Endothelial cell of umbilical vein (primary cell): Measurements from ENCODE around the gene ZPLD1. TPM values are rescaled to one million over a fixed set of nuclear protein-coding genes. Genes with fewer than 3 reads are reported as not detected.

Experiments used
- BruUV-seq: library from RNA; stranded (reverse); fragments of 400-500 nt; replicated peaks from 2 replicates; lab custom pipeline; 2021; lab: Mats Ljungman, UMichigan
- CTCF ChIA-PET: fragments of 300-600, 350-600 bp; sonication (Branson Sonifier 250); formaldehyde crosslinking; loops from one replicate; lab custom pipeline; 2021; ENCODE audit warnings: antibody characterized with exemption, inconsistent platforms; lab: Charles Lee
- POLR2A ChIA-PET: fragments of 300-600, 350-600 bp; sonication (Branson Sonifier 250); formaldehyde crosslinking; loops from one replicate; lab custom pipeline; 2021; ENCODE audit warnings: antibody characterized with exemption, inconsistent platforms; lab: Charles Lee
- DNase-seq: peaks from one replicate; pipeline ENCODE4 v3.0.0-alpha.2; 2011; ENCODE audit warnings: low read depth, low spot score
- FAIRE-seq: peaks from 2 replicates; lab custom pipeline; 2011; peaks lifted over from hg19 to GRCh38; lab: Jason Lieb, UNC
- H2AFZ ChIP-seq: 2 replicates; pipeline ENCODE4 v1.6.0; 2012; ENCODE audit warnings: low read depth, low read length, control low read depth, inconsistent platforms
- H3K27ac ChIP-seq: 2 replicates; pipeline ENCODE4 v1.5.1; 2011; ENCODE audit warnings: low read depth, mild to moderate bottlenecking, control low read depth, low read length, moderate library complexity; ENCODE audit not compliant: insufficient read depth
- H3K27me3 ChIP-seq, 2 experiments: 2 replicates each; pipeline versions ENCODE4 v1.6.0 to v1.6.1; 2011; ENCODE audit warnings: low read length in 2 of 2, mixed read lengths in 1 of 2; ENCODE audit not compliant: control insufficient read depth in 2 of 2, insufficient read depth in 2 of 2
- H3K36me3 ChIP-seq, 2 experiments: 2 replicates in 1 of 2; 3 replicates in 1 of 2; pipeline ENCODE4 v1.5.1; 2011; ENCODE audit warnings: low read length in 2 of 2, mild to moderate bottlenecking in 1 of 2, moderate library complexity in 1 of 2; ENCODE audit not compliant: control insufficient read depth in 2 of 2, insufficient read depth in 2 of 2; ENCODE audit errors: extremely low read depth in 1 of 2
- H3K4me1 ChIP-seq: 3 replicates; pipeline ENCODE4 v1.5.1; 2011; ENCODE audit warnings: mild to moderate bottlenecking, low read length; ENCODE audit not compliant: control insufficient read depth, insufficient read depth; ENCODE audit errors: extremely low read depth
- H3K4me2 ChIP-seq: 2 replicates; pipeline ENCODE4 v1.6.1; 2011; ENCODE audit warnings: low read length, control low read depth, mixed read lengths; ENCODE audit not compliant: insufficient read depth
- H3K4me3 ChIP-seq, 3 experiments: fragments of 200-600 bp in 1 of 3; sonication (generic), shearing (Covaris generic) in 1 of 3; replicated peaks in 1 of 3; 2 replicates each; pipeline ENCODE4 v1.5.1; 2011 to 2016; ENCODE audit warnings: control low read depth in 3 of 3, low read length in 3 of 3, mild to moderate bottlenecking in 2 of 3, inconsistent platforms in 1 of 3, low read depth in 1 of 3, moderate library complexity in 1 of 3; ENCODE audit not compliant: insufficient read depth in 1 of 3
- H3K79me2 ChIP-seq: 2 replicates; pipeline ENCODE4 v1.6.0; 2012; ENCODE audit warnings: low read length, inconsistent platforms; ENCODE audit not compliant: control insufficient read depth, insufficient read depth
- H3K9ac ChIP-seq: replicated peaks from 2 replicates; pipeline ENCODE3; 2011; ENCODE audit warnings: low read length, control low read depth; ENCODE audit not compliant: insufficient read depth; ENCODE audit errors: extremely low read depth
- H3K9me1 ChIP-seq: replicated peaks from 3 replicates; pipeline ENCODE4 v1.6.0; 2011; ENCODE audit warnings: mild to moderate bottlenecking, low read length; ENCODE audit not compliant: control insufficient read depth, insufficient read depth; ENCODE audit errors: extremely low read depth
- H3K9me3 ChIP-seq: replicated peaks from 2 replicates; pipeline ENCODE4 v1.5.1; 2012; ENCODE audit warnings: low read length, inconsistent platforms; ENCODE audit not compliant: control insufficient read depth, insufficient read depth
- H4K20me1 ChIP-seq: replicated peaks from 2 replicates; pipeline ENCODE3; 2011; ENCODE audit warnings: mild to moderate bottlenecking, low read length; ENCODE audit not compliant: control insufficient read depth, insufficient read depth; ENCODE audit errors: extremely low read depth
- EZH2 ChIP-seq: IDR thresholded peaks from 2 replicates; pipeline ENCODE4 v1.6.1; 2012; ENCODE audit warnings: borderline replicate concordance, low read depth, mild to moderate bottlenecking, moderate library complexity, low read length, inconsistent platforms; ENCODE audit not compliant: severe bottlenecking
- FOS ChIP-seq: IDR thresholded peaks from 2 replicates; pipeline ENCODE4 v1.6.1; 2011; ENCODE audit warnings: mild to moderate bottlenecking, low read length, moderate library complexity, borderline replicate concordance; ENCODE audit not compliant: insufficient read depth
- GATA2 ChIP-seq: IDR thresholded peaks from 2 replicates; pipeline ENCODE4 v1.7.0; 2011; ENCODE audit warnings: low read depth, mild to moderate bottlenecking, moderate library complexity, mixed read lengths, low read length; ENCODE audit not compliant: insufficient read length, insufficient read depth
- JUN ChIP-seq: IDR thresholded peaks from 2 replicates; pipeline ENCODE4 v1.6.1; 2011; ENCODE audit warnings: borderline replicate concordance, low read depth; ENCODE audit not compliant: insufficient read length, insufficient read depth
- MYC ChIP-seq: IDR thresholded peaks from one replicate; pipeline ENCODE4 v1.6.1; 2011; ENCODE audit warnings: mild to moderate bottlenecking, low read depth, low read length
- POLR2A ChIP-seq: IDR thresholded peaks from 2 replicates; pipeline ENCODE4 v1.6.1; 2012; ENCODE audit warnings: low read depth, mild to moderate bottlenecking, control low read depth, low read length
- POLR2AphosphoS5 ChIP-seq: IDR thresholded peaks from 2 replicates; pipeline ENCODE4 v1.6.1; 2012; ENCODE audit warnings: low read depth, mild to moderate bottlenecking, control low read depth, low read length, moderate library complexity; ENCODE audit not compliant: insufficient read depth
- dilution Hi-C: fragments of 300-500 bp; cut with MboI; formaldehyde crosslinking; loops from one replicate; pipeline ENCODE4 v1.15.0; 2019; ENCODE audit warnings: low sequenced_read_pairs; ENCODE audit not compliant: extremely low pct_ligation_motif_present
- intact Hi-C: fragments of 100-400 bp; cut with micrococcal nuclease; formaldehyde crosslinking; loops from one replicate; pipeline ENCODE4 v1.10.0; 2022
- polyA plus RNA-seq, 4 experiments: library from polyadenylated mRNA; depleted of rRNA in 3 of 4; stranded (reverse) in 3 of 4; unstranded in 1 of 4; fragments of >200 nt; gene quantifications; 2 replicates each; pipeline versions ENCODE4 v1.2.1 to v1.2.3, GENCODE V29; 2011 to 2012; ENCODE audit warnings: missing spikeins in 1 of 4
- total RNA-seq: library from RNA; stranded (reverse); gene quantifications from 2 replicates; pipeline ENCODE4 v1.2.3, GENCODE V29; 2021
- TF ChIP-seq, protein P1 (sequence below), 2 donors: IDR thresholded peaks; 1 replicate in 1 of 2; 2 replicates in 1 of 2; pipeline ENCODE4 v1.5.1; 2011; ENCODE audit warnings: low read length in 2 of 2, mild to moderate bottlenecking in 2 of 2, moderate library complexity in 2 of 2, control low read depth in 1 of 2, inconsistent platforms in 1 of 2, low read depth in 1 of 2; ENCODE audit not compliant: insufficient read depth in 1 of 2; ENCODE audit errors: extremely low read depth in 1 of 2
- TF ChIP-seq, protein P2 (sequence below): IDR thresholded peaks from 2 replicates; pipeline ENCODE4 v1.6.1; 2011; ENCODE audit not compliant: insufficient read depth, insufficient read length

ZPLD1 gene
- total and polyA plus RNA-seq, 2 donors (not counting 3 experiments of a cell fraction or from before 2014, with no cell fraction given), result not detected

DNA sequence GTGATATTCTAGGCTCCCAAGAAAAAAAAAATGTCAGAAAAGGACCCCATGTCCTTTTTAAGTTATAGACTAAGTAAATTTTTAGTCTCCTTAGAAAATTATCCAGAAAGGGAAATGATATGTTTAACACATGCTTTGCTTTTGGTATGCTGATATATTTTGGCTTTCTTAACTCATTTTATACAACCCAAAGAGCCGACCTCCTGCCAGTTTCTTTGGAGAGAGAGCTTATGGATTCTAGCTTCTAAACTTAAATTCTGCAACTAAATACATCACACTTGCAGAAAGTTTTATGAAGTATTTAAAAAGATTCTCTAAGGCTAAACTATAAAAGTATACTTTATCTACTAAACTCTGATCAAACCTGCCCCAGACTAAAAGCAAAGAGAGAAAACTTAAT, 43.9 kb upstream of the ZPLD1 start:
- dilution Hi-C loops (no loop called here), intact Hi-C loops (no loop called here)
- ChIA-PET POLR2A (no interaction called here), CTCF (no interaction called here)
- no TSS peak for BruUV-seq
- Histone ChIP-seq H4K20me1 (no peaks in the 10 kb centered on the region), H3K79me2 (no peaks in the 10 kb centered on the region), H3K9ac (no peak overlapping the region), H3K9me3 (no peaks in the 10 kb centered on the region), H2AFZ (no peak overlapping the region), H3K4me2 (no peak overlapping the region), H3K27ac (no peak overlapping the region), H3K9me1 (no peaks in the 10 kb centered on the region), H3K27me3 (peaks cover 3 to 8% of the 10 kb centered on the region in 2 experiments), H3K36me3 (no peaks in the 10 kb centered on the region), H3K4me1 (no peaks in the 10 kb centered on the region), H3K4me3 (no peak overlapping the region)
- FAIRE-seq (no peak), DNase-seq (no peak)
- TF ChIP-seq, protein P1, sequence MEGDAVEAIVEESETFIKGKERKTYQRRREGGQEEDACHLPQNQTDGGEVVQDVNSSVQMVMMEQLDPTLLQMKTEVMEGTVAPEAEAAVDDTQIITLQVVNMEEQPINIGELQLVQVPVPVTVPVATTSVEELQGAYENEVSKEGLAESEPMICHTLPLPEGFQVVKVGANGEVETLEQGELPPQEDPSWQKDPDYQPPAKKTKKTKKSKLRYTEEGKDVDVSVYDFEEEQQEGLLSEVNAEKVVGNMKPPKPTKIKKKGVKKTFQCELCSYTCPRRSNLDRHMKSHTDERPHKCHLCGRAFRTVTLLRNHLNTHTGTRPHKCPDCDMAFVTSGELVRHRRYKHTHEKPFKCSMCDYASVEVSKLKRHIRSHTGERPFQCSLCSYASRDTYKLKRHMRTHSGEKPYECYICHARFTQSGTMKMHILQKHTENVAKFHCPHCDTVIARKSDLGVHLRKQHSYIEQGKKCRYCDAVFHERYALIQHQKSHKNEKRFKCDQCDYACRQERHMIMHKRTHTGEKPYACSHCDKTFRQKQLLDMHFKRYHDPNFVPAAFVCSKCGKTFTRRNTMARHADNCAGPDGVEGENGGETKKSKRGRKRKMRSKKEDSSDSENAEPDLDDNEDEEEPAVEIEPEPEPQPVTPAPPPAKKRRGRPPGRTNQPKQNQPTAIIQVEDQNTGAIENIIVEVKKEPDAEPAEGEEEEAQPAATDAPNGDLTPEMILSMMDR (IDR thresholded peaks at IDR 0.05; ENCODE audit: extremely low read depth in 1 of 2, insufficient read depth in 1 of 2, low read depth in 1 of 2, low read length in 2 of 2), result no peak
- TF ChIP-seq MYC (no peak), FOS (no peak), EZH2 (no peak), POLR2A (no peak), JUN (no peak), GATA2 (no peak), POLR2AphosphoS5 (no peak)
- TF ChIP-seq, protein P2, sequence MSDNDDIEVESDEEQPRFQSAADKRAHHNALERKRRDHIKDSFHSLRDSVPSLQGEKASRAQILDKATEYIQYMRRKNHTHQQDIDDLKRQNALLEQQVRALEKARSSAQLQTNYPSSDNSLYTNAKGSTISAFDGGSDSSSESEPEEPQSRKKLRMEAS, result no peak
